ENCODE results near the gene CTU2.

The CTU2 gene

GRCh38 chr16:88762258-88762870 lies 56.1 kb downstream of the CTU2 start:
- no peak for DNase-seq

- no peak for DNase-seq
Measured at GRCh38 chr16:88762941-88763340, 56.6 kb downstream of the CTU2 start.

GRCh38 chr16:88763502-88764053 lies 57.3 kb downstream of the CTU2 start:
- no peak for DNase-seq

GRCh38 chr16:88764080-88764479 lies 57.8 kb downstream of the CTU2 start:
- no peak for DNase-seq

GRCh38 chr16:88764913-88765349 lies 58.6 kb downstream of the CTU2 start:
- no peak for DNase-seq
